Ishikawa (cell line): ENCODE results near the gene KRTAP10-11.

Source experiments
- EP300 ChIP-seq: IDR thresholded peaks from 2 replicates; pipeline ENCODE4 v1.6.1; 2012; ENCODE audit warnings: borderline replicate concordance
- MAX ChIP-seq: IDR thresholded peaks from 2 replicates; pipeline ENCODE4 v1.6.1; 2012
- RAD21 ChIP-seq: IDR thresholded peaks from 2 replicates; pipeline ENCODE4 v1.6.1; 2012; ENCODE audit warnings: low read depth
- TEAD4 ChIP-seq: IDR thresholded peaks from 2 replicates; pipeline ENCODE4 v1.6.1; 2012
- USF1 ChIP-seq: IDR thresholded peaks from 2 replicates; pipeline ENCODE4 v1.6.1; 2012

GRCh38 chr21:44626673-44627143, 19.5 kb upstream of the KRTAP10-11 start, which contains the start of gene KRTAP10-9:
- no peak for TF ChIP-seq TEAD4
- no peak for TF ChIP-seq EP300
- TF ChIP-seq USF1 = no peak
- TF ChIP-seq RAD21 = no peak
- no peak for TF ChIP-seq MAX
